Suprapubic skin (tissue), 4 donors: ENCODE data around the gene YIPF7. TPM values are rescaled to one million over a fixed set of nuclear protein-coding genes. Genes with fewer than 3 reads are reported as not detected.

ENCODE experiments used
- DNase-seq, 2 donors: peaks; one replicate each; pipeline ENCODE4 v3.0.0-alpha.2; 2019; ENCODE audit warnings: low spot score in 2 of 2
- H3K27ac ChIP-seq: fragments of 200-600 bp; sonication (generic); one replicate; pipeline ENCODE4 v1.5.1; 2019
- H3K27me3 ChIP-seq: fragments of 200-600 bp; sonication (generic); one replicate; pipeline ENCODE4 v1.5.1; 2019
- H3K36me3 ChIP-seq: fragments of 200-600 bp; sonication (generic); one replicate; pipeline ENCODE4 v1.5.1; 2019
- H3K4me1 ChIP-seq: fragments of 200-600 bp; sonication (generic); one replicate; pipeline ENCODE4 v1.5.1; 2019
- H3K4me3 ChIP-seq: fragments of 200-600 bp; sonication (generic); one replicate; pipeline ENCODE4 v1.5.1; 2019; ENCODE audit warnings: mild to moderate bottlenecking
- H3K9me3 ChIP-seq: fragments of 200-600 bp; sonication (generic); one replicate; pipeline ENCODE4 v1.5.1; 2019
- EP300 ChIP-seq: sonication (generic); formaldehyde crosslinking; IDR thresholded peaks from one replicate; pipeline ENCODE4 v1.6.1; 2017; ENCODE audit warnings: antibody characterized with exemption
- POLR2A ChIP-seq, 2 donors: fragments of 450-650 bp; IDR thresholded peaks; one replicate each; pipeline ENCODE4 v1.6.1; 2017; ENCODE audit warnings: antibody characterized with exemption in 2 of 2, mild to moderate bottlenecking in 2 of 2, moderate library complexity in 2 of 2
- POLR2AphosphoS5 ChIP-seq, 3 donors: sonication (generic); formaldehyde crosslinking; IDR thresholded peaks; one replicate each; pipeline ENCODE4 v1.6.1; 2017; ENCODE audit warnings: antibody characterized with exemption in 3 of 3
- WGBS: methylation state at CpG from one replicate; pipeline ENCODE4 v1.1.5; 2018; 5-methylcytosine and 5-hydroxymethylcytosine counted together
- total RNA-seq, 4 donors: library from RNA; depleted of rRNA; stranded (reverse); fragments of >200 nt; gene quantifications; one replicate each; pipeline ENCODE4 v1.1.0, GENCODE V29; 2016
- TF ChIP-seq, protein P1 (sequence below), 2 donors: fragments of 200-600 bp in 1 of 2; fragments of 450-650 bp in 1 of 2; sonication (generic) in 1 of 2; IDR thresholded peaks; one replicate each; pipeline ENCODE4 v1.5.1; 2016 to 2019; ENCODE audit warnings: antibody characterized with exemption in 2 of 2, mild to moderate bottlenecking in 1 of 2, moderate library complexity in 1 of 2

The YIPF7 gene
- not detected for total RNA-seq

DNA sequence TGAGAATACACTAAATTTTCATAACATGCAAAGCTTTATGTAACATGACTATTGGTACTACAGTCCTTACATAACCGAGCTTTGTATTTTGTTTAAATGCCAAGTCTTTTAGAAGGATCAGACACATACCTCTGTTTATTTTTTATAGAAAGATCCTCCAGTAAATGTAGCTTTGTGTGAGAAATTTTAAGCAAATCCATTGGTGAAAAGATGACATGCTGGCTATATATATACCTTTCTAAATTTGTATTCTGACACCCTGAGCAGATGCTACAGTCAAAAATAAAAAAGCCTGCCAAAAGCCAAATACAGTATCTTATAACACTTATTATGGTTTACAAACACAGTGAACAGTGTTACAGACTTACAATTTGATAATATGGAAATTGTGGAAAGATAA, at the start of gene YIPF7:
Gene YIPF7, minus strand, starts transcription at position 201 of the 400 bp plus-strand sequence. CDS start 1,525 bp downstream, outside the sequence.
- H3K4me3 ChIP-seq = no peak within 1 kb of the TSS
- H3K36me3 ChIP-seq = no peaks in the 10 kb centered on the region
- no peaks in the 10 kb centered on the region for H3K4me1 ChIP-seq
- TF ChIP-seq POLR2A (IDR thresholded peaks at IDR 0.05) = no peak
- TF ChIP-seq, protein P1, sequence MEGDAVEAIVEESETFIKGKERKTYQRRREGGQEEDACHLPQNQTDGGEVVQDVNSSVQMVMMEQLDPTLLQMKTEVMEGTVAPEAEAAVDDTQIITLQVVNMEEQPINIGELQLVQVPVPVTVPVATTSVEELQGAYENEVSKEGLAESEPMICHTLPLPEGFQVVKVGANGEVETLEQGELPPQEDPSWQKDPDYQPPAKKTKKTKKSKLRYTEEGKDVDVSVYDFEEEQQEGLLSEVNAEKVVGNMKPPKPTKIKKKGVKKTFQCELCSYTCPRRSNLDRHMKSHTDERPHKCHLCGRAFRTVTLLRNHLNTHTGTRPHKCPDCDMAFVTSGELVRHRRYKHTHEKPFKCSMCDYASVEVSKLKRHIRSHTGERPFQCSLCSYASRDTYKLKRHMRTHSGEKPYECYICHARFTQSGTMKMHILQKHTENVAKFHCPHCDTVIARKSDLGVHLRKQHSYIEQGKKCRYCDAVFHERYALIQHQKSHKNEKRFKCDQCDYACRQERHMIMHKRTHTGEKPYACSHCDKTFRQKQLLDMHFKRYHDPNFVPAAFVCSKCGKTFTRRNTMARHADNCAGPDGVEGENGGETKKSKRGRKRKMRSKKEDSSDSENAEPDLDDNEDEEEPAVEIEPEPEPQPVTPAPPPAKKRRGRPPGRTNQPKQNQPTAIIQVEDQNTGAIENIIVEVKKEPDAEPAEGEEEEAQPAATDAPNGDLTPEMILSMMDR (IDR thresholded peaks at IDR 0.05) = no peak
- no peak for TF ChIP-seq POLR2AphosphoS5 (IDR thresholded peaks at IDR 0.05)
- no peak for TF ChIP-seq EP300
- no peak within 1 kb of the TSS for H3K27ac ChIP-seq
- no peaks in the 10 kb centered on the region for H3K9me3 ChIP-seq
- no peak for DNase-seq
- no peaks in the 10 kb centered on the region for H3K27me3 ChIP-seq
- WGBS = 69% methylated on average over 1 of the region's 1 CpG

DNA sequence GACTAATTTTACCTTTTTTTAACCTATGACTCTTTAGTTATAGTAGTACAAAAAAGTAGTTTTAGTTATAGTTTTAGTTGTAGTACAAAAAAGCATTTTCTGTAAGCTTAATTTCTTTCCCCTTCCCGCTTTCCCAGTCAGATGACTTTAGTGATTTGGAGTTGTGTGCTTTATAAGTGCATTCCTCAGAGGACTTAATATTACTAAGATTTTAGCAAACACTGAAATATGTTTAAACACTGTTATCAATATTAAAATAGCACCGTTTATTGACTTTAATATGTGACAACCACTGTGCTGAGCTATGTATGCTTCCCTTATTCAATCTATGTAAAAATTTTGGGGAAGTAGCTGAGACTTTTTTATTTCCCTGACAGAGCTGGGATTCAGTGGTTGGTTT, 49.6 kb upstream of the YIPF7 start:
- H3K4me3 ChIP-seq = no peak overlapping the region
- peaks cover 73% of the 10 kb centered on the region for H3K36me3 ChIP-seq
- H3K27ac ChIP-seq = no peak overlapping the region
- no peak for TF ChIP-seq EP300
- TF ChIP-seq POLR2A (IDR thresholded peaks at IDR 0.05) = no peak
- no peak for TF ChIP-seq POLR2AphosphoS5 (IDR thresholded peaks at IDR 0.05)
- TF ChIP-seq, protein P1 (IDR thresholded peaks at IDR 0.05) = no peak
- 86% methylated on average over 2 of the region's 2 CpGs for WGBS
- H3K4me1 ChIP-seq = no peaks in the 10 kb centered on the region
- no peaks in the 10 kb centered on the region for H3K27me3 ChIP-seq
- DNase-seq = no peak
- H3K9me3 ChIP-seq = no peaks in the 10 kb centered on the region

DNA sequence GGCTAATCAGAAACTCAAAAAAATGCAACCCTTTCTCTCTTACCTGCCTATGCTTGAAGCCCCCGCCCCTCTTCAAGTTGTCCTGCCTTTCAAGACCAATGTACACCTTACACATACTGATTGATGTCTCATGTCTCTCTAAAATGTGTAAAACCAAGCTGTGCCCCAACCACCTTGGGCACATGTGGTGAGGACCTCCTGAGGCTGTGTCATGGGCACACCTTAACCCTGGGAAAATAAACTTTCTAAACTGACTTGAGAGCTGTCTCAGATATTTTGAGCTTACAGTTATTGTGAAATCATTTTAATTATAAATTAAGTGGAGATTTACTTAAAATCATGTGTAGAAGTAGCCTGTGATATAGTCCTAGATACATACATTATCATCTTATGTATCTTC, 49.0 kb upstream of the YIPF7 start:
- Histone ChIP-seq H3K36me3 (peaks cover 79% of the 10 kb centered on the region), H3K9me3 (no peaks in the 10 kb centered on the region)

DNA sequence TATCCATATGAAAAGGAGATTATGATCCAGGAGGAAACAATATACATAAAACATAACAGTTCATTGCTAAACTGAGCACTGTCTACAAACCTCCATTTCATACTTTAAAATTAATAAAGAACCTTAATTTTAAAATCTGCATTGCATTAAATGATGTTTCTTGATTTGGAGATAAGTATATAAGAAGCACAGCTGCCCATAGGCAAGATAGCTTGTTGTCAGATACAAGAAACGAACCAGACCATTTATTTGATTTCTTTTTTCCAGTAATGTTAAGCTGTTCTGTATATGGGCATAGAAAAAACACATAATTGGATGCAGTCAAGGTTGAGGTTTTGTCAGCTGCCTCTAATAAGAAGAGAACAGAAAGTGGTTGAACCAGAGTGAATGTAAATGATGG, 33.2 kb upstream of the YIPF7 start:
- H3K4me1 ChIP-seq = peaks cover 12% of the 10 kb centered on the region
- TF ChIP-seq, protein P1 (IDR thresholded peaks at IDR 0.05) = no peak
- no peak for TF ChIP-seq EP300
- no peak for TF ChIP-seq POLR2AphosphoS5 (IDR thresholded peaks at IDR 0.05)
- no peak for TF ChIP-seq POLR2A (IDR thresholded peaks at IDR 0.05)
- H3K36me3 ChIP-seq = peaks cover 56% of the 10 kb centered on the region
- no peaks in the 10 kb centered on the region for H3K9me3 ChIP-seq
- no peak overlapping the region for H3K27ac ChIP-seq
- DNase-seq = no peak
- no peak overlapping the region for H3K4me3 ChIP-seq
- no peaks in the 10 kb centered on the region for H3K27me3 ChIP-seq
- 81% methylated on average over 1 of the region's 1 CpG for WGBS

More for the DNA sequence above, 49.0 kb upstream of the YIPF7 start:
- no peak for DNase-seq
- Histone ChIP-seq H3K27me3 (no peaks in the 10 kb centered on the region), H3K27ac (no peak overlapping the region), H3K4me1 (no peaks in the 10 kb centered on the region), H3K4me3 (no peak overlapping the region)
- TF ChIP-seq, protein P1 (IDR thresholded peaks at IDR 0.05) = no peak
- TF ChIP-seq EP300 = no peak
- TF ChIP-seq POLR2AphosphoS5 (IDR thresholded peaks at IDR 0.05) = no peak
- no peak for TF ChIP-seq POLR2A (IDR thresholded peaks at IDR 0.05)
- WGBS = 100% methylated on average over 1 of the region's 1 CpG

DNA sequence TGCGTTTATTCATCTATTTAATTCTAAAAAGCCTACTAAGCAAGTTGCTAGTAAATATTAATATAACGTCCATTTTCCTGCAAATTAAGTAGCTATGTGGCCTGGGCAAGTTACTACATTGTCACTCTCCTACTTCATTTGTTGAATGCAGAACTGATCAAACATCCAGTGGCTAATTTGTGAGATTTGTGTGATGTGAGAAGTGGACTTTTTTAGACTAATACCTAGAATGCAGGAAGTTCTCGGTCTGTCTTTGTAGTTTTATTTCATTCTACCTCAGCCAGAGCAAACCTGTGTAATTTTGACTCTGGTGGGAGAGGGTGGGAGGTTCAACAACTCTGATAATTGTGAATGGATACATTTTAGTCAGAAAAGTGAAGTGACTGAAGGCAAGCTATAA, 27.6 kb upstream of the YIPF7 start:
- no peak for DNase-seq
- TF ChIP-seq, protein P1 (IDR thresholded peaks at IDR 0.05) = no peak
- TF ChIP-seq EP300 (no peak), POLR2AphosphoS5 (IDR thresholded peaks at IDR 0.05) (no peak), POLR2A (IDR thresholded peaks at IDR 0.05) (no peak)
- peaks cover 17% of the 10 kb centered on the region for H3K36me3 ChIP-seq
- peak overlapping the region; percentile 81 for H3K4me3 ChIP-seq
- no peaks in the 10 kb centered on the region for H3K9me3 ChIP-seq
- no peaks in the 10 kb centered on the region for H3K27me3 ChIP-seq
- peaks cover 28% of the 10 kb centered on the region for H3K4me1 ChIP-seq
- 1% methylated on average over 3 of the region's 3 CpGs for WGBS
- peak overlapping the region; percentile 90 for H3K27ac ChIP-seq
